Measurements from ENCODE around the gene UBQLN3. TPM values are rescaled to one million over a fixed set of nuclear protein-coding genes. Genes with fewer than 3 reads are reported as not detected.

The UBQLN3 gene
- total and polyA plus RNA-seq, 10 of the 15 experiments (the other 5 are each of a cell fraction or from before 2014, with no cell fraction given): not detected

GRCh38 chr11:5536482-5536881 lies 26.7 kb upstream of the UBQLN3 start:
- CTCF ChIA-PET: no interaction called here
- no peak overlapping the region for H3K27ac ChIP-seq (ENCODE audit: control insufficient read depth, insufficient read depth)
- no peak overlapping the region for H2AFZ ChIP-seq (ENCODE audit: control insufficient read depth, low read depth, low read length)
- no TSS peak for BruUV-seq (replicated peaks)
- H3K4me3 ChIP-seq: no peak overlapping the region
- RAD21 ChIA-PET (ENCODE audit: unreplicated experiment): no interaction called here
- TF ChIP-seq KAT2A (conservative IDR thresholded peaks at IDR 0.05; ENCODE audit: control insufficient read depth, low read depth, low read length): no peak
- no peak for TF ChIP-seq YBX1 (IDR thresholded peaks at IDR 0.05)
- TF ChIP-seq KLF5 (IDR thresholded peaks at IDR 0.05; ENCODE audit: partially characterized antibody): no peak
- no peak for TF ChIP-seq ATF7 (IDR thresholded peaks at IDR 0.05; ENCODE audit: low read depth)
- no peak for TF ChIP-seq BCLAF1 (IDR thresholded peaks at IDR 0.05)
- TF ChIP-seq MYC (IDR thresholded peaks at IDR 0.05; ENCODE audit: insufficient read depth, insufficient read length, insufficient replicate concordance, low read length, severe bottlenecking): no peak
- no peak for TF ChIP-seq GATAD2B (conservative IDR thresholded peaks at IDR 0.05; ENCODE audit: low read depth)
- TF ChIP-seq RELB (IDR thresholded peaks at IDR 0.05; ENCODE audit: low read depth): no peak
- H3K9me3 ChIP-seq (replicated peaks; ENCODE audit: control insufficient read depth, insufficient read depth, low read length): no peaks in the 10 kb centered on the region
- in situ Hi-C loops (cut with MboI) (no loop called here), intact Hi-C loops (cut with micrococcal nuclease; ENCODE audit: unreplicated experiment) (no loop called here)
- no peaks in the 10 kb centered on the region for H3K79me2 ChIP-seq (ENCODE audit: control insufficient read depth, insufficient read depth, low read length)
- SMC1A ChIA-PET (ENCODE audit: uncharacterized antibody, unreplicated experiment): no interaction called here
- FAIRE-seq: no peak
- DNase-seq (ENCODE audit: low read depth, low spot score): no peak
- H3K36me3 ChIP-seq (ENCODE audit: control insufficient read depth in 2 of 2, insufficient read depth in 2 of 2, low read length in 1 of 2): no peaks in the 10 kb centered on the region
- ATAC-seq: no peak
- no peaks in the 10 kb centered on the region for H3K27me3 ChIP-seq (replicated peaks in 1 of 2; ENCODE audit: control insufficient read depth in 2 of 2, insufficient read depth in 2 of 2, low read length in 1 of 2)
- no peaks in the 10 kb centered on the region for H3K4me1 ChIP-seq (ENCODE audit: control insufficient read depth, insufficient read depth, low read length)
- POLR2A ChIA-PET: no interaction called here
- no peaks in the 10 kb centered on the region for H4K20me1 ChIP-seq (ENCODE audit: control insufficient read depth, insufficient read depth)
- H3K4me2 ChIP-seq (ENCODE audit: control insufficient read depth, insufficient read depth): no peak overlapping the region
- no peak overlapping the region for H3K9ac ChIP-seq (ENCODE audit: control insufficient read depth, insufficient read depth, low read length)
